HG03469 (cell line): ENCODE measurements around the gene TTC28.
"Not testable (repeated sequence)": the region's sequence is repeated elsewhere in the genome, so short reads cannot be mapped to it uniquely, and the experiment has no call there.

Experiments used
- ATAC-seq: cut with Tn5 transposase; IDR thresholded peaks from one replicate; pipeline ENCODE4 v1.9.1; 2021; ENCODE audit warnings: mild to moderate bottlenecking, moderate library complexity, moderate number of reproducible peaks; ENCODE audit not compliant: unreplicated experiment

Gene TTC28

DNA sequence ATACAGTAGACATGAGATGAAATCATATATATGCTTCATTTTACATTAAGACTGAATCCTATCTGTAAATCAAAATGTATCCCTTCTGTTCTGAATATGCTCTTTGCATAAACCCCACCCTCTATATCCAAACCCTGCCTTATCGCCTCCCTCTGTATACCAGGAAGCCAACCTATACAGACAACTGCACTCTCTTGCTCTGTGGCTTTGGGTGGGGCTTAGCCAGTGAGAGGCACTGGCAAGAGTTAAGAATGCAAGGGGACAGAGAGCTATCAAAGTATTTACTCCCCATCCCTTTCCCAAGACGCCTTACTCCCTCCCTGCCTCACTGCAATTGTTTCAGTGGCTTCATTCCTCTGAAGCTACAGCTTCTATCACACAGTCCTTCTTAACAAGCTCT lies 309.8 kb downstream of the TTC28 start:
- ATAC-seq, result no peak

DNA sequence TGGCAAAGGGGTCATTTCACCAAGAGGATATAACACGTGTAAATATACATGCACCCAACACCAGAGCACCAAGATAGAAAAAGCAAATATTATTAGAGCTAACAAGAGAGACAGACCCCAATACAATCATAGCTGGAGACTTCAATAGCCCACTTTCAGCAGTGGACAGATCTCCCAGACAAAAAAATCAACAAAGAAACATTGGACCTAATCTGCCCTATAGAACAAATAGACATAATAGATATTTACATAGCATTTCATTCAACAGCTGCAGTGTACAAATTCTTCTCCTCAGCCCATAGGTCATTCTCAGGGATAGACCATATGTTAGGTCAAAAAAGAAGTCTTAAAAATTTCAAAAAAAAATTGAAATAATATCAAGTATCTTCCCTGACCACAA lies 312.8 kb downstream of the TTC28 start:
- no peak for ATAC-seq

DNA sequence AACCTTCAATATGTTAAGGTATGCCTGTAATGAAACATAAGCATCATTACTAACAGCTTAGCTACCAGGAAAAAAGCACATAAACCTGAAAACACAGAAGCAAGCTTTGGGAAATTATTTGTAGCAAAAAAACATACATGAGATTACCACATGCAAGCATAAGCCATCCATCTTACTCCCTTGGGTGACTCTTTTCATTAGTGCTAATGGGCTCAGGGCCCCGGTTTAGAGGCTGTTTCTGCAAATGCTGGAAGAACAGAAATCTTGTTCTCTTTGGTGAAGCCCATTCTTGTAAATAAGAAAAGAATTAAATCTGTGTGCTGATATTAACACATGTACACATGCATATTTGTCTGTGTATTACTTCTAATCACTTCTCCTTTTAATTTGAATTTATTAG lies 314.3 kb downstream of the TTC28 start:
- no peak for ATAC-seq

DNA sequence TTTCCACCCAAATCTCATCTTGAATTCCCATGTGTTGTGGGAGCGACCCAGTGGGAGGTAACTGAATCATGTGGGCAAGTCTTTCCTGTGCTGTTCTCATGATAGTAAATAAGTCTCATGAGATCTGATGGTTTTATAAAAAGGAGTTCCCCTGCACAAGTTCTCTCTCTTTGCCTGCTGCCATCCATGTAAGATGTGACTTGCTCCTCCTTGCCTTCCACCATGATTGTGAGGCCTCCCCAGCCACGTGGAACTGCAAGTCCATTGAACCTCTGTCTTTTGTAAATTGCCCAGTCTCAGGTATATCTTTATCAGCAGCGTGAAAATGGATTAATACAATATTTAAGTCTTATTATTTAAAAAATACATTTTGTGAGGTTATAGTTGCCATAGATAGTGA lies 315.5 kb downstream of the TTC28 start:
- ATAC-seq, result not testable (repeated sequence)

DNA sequence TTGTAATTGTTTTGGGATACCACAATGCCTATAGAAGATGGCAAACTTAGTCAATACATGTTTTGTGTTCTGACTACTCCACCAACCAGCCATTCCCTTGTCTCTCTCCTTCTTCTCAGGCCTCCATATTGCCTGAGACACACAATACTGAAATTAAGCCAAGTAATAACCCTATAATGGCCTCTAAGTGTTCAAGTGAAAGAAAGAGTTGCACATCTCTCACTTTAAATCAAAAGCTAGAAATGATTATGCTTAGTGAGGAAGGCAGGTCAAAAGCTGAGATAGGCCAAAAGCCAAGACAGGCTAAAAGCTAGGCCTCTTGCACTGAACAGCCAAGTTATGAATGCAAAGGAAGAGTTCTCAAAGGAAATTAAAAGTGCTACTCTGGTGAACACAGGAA lies 318.7 kb downstream of the TTC28 start:
- no peak for ATAC-seq

DNA sequence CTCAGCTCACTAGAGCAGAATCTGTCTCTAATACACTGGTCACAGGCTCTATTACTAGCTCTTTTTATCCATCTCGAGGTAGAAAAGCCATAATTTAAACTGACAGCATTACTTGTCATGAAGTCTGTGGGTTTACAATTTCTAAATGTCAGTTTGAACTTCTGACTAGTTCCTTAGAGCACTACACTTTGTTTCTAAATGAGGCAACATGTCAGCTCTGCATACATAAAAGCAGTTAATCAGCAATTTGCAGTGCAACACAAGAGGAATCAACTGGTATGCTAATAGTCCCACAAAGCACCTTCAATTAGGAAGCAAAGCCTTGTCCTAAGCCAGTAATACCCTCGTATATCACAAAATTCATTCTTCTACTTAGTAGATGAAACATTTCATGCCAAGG lies 321.3 kb downstream of the TTC28 start:
- ATAC-seq, result no peak

DNA sequence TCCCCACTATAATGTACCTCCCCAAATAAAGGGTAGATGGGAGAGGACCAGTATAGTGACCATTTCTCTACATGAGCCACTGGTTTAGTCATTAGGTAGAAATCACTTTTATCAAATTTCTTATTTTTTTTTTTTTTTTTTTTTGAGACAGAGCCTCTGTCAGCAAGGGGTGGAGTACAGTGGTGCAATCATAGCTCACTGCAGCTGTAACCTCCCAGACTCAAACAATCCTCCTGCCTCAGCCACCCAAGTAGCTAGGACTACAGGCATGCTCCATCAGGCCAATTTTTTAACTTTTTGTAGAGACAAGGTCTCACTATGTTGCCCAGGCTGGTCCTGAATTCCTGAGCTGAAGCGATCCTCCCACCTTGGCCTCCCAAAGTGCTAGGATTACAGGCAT lies 322.4 kb downstream of the TTC28 start:
- no peak for ATAC-seq

DNA sequence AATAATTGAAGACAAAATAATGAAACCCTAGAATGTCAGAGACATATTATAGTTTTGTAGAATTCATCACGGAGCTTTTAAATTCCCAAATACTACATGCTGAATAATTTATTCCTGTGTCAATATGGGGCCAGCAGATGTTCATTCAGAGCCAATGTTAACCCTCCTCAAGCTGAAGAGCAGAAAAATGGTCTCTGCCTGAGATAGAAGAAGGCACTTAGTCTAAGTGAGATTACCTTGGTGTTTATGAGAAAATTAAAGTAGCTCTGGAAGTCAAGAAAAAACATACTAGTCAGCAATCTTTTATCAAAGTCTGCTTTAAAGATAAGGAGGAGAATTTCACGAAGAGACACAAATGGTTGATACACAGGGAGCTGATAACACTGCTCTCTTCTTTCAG lies 328.2 kb downstream of the TTC28 start:
- ATAC-seq, result no peak

DNA sequence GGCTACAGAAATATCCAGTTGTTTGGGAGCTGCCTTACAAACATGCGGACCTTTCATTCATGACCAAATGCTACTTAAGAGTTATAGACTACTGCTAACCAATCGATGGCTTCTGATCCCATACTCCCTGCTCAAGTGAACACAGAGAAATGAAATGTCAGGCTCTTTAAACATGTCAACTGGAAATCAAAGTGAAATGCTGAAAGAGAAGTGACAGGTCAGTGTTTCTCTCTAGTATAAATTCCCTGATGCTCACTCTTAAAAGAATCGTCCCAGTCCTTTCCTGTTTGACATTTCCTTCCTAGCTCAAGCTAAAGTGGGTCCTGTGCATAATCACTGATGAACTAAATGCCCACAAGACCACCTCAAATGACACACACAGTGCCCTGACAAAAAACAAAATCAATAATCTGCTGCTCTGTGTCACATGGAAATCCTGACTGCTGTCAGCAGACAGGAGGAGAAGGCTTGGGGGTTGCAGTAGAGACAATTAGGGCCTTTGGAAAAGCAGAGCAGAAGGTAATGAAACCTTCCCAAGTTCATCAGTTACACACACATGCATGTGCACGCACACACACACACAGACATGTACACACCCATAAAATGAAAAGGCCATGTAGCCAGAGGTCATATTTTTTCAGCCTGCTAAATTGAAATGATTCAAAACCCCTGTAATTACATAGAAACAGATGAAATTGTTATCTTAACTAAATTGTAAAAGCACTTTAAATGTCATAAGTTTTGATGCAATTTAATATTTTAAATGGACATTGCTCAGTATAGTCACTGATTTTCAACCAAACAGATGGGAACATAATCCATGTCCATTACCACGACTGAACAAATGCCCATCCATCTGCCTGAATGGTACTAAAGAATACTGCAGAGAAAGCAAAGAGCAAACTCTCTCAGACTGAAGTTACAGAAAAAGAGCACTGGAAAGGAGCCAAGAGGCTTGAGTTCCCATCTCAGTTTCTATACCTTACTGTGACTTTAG lies 330.7 kb downstream of the TTC28 start:
- no peak for ATAC-seq

DNA sequence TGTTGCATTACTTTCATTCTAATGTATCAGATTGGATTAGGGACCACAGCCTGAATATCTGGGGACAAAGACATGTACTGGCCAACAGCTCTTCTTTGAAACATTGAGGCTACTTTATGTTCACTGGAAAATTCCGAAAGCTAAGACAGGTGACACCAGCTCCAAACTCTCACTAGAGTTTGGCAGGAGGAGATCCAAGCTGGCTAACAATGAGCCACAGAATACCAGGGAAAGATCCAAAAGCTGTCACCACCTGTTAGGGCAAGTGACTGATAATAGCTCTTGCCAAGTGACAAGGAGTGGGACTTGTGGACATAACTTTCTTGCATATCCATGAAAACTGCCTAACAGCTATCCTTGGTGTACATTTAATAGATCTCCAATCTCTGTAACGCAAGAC lies 333.3 kb downstream of the TTC28 start:
- ATAC-seq, result no peak

DNA sequence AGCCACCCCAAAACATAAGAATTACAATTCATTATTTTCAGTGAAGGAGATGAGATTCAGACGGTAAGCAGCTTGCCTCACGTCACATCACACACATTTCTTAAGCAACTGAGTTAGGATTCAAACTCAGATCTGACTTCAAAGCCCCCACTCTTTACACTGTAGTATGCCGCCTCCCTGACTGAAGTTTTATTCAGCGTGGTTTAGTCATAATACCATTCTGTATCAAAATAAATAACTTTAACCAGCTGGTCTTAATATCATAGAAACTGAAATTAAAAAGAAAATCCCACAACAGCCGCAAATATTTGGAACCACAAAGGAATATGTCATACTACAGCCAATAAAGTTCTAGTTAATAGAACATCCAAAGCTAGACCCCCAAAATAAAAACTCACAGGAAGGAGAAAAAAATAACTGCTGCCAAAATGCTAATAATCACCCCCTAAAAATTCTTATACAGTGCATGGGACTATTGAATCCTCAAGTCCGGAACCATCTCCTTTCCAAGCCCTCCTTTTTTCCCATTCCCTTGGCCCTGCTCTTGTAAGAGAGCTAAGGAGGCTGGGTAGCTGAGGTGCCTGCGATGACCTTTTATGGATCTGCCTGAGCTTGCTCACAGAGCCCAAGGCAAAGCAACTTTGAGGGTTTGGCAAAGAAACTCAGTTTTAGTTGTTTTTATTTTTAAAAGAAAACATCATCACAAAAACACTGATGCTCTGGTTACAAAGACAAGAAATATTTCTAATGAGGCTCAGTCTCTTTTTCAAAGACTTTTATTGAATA lies 334.5 kb downstream of the TTC28 start:
- no peak for ATAC-seq

DNA sequence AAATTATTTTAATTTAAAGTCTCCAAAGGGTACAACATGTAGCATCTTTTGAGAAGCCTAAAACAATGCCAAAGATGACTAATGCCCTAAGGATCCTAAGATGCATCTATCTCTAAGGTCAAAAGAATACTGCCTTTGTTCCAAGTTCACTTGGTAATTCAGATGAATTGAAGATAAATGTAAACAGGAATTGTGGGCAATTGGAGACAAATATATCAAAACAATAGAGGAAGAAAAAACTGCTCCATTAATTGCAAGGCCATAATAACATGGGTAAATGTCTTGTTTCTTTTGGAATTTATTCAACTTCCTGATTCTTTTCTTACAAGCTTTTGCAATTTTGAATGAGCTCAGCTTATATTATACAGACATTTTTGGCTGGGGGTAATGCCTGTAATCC lies 338.6 kb downstream of the TTC28 start:
- ATAC-seq, result no peak

DNA sequence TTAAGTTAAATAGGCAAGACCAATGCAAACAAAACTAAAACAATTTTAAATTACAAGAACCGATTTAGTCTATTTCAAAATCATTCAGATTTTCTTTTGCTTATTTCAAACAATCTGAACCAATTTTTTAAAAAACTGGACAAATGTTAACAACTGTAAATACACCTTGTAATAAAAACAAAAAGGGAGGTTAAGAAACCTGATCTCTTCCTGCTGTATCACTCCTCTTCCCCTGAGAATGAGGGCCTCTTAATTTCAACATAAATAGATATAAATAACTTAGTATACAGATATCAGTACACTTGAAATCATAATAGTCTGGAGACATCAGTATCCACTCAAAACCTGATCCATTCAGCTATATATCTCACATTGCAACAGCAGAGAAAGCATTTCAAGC lies 346.6 kb downstream of the TTC28 start:
- ATAC-seq, result no peak

DNA sequence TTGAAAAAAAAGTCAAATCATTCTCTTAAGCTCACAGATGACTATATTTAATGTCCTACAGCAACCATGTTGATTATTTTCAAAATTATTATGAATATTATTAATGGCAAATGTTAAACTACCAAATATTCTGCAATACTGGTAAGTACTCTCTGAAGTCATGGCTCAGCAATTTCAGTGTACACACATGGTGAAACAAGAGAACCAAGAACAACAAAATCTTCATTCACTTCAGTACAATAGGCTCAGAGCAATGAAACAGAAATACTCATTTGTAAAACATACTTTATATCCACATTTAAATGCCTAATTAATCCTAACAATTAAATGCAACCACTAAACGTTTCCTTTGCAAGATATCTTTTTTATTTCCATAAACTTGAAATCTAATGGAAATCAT lies 347.2 kb downstream of the TTC28 start:
- ATAC-seq, result no peak

DNA sequence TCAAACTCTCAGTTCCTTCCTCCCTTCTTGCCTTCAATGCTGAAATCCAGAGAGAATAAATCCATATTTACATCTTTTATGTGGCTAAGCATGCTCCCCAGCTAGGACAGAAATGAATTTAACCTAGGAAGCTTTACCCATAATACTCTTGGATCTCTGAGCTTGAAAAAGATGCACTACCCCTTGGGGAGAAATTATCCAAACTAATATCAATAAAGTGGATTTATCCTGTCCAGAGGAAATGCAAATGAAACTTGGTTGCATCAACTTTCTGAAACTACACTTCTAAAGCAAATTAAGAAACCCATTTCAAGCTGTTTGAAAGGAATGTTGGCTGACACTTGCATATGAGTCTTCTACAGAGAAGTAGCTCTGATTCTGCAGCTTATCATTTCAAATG lies 347.9 kb downstream of the TTC28 start:
- no peak for ATAC-seq

DNA sequence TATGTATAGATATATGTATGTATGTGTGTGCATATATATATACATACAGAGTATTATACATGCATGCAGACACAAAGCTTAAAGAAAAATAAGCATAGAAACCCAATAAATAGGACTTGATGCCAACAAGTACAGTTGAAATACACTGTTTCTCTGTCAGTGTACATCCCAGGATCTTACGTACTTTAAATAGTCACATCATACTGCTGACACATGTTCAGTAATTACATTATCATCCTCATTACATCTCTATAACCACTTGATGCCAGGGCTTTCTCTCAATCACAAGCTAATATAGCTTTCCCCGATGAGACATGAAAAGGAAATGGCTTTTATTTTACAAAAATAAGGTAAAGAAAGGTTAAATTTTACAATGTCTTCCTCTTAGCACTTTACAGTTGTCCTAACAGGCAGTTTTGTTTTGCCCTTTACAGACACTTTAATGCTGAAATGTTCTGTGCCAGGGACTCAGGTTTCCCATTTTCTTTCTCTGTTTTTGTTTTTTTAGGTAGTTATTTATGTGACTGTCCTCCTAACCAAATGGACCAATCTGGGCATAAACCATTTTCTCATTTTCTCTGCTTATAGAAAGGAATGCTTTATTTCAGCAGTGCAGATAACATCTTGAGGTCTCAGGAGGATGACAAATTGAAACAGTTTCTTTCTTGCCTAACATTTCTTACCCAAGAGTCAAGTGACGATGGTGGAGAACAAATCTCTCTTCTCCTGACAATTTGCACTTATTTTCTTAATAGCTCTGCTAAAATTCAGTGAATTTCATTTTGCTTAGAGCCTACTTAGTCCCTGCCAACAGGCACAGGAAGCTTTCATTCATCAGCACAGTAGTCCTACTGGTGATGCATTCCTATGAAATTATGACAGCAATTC lies 350.2 kb downstream of the TTC28 start:
- no peak for ATAC-seq

DNA sequence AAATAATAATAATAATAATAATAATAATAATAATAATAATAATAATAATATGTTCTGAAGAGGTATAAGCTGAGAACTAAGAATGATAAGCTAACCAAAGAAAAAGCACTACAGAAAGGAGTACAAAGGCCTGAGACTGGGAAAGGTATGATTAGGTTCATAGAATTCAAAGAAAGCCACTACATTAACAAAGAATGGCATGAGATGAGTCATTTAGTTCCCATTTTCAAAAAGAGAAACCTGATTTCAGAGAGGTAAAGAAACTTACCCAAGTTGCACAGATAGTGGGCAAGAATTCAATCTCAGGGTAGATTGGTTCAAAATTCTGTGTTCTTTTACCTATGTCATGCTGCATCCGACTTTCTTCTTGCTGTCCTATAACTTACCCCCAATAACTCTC lies 350.9 kb downstream of the TTC28 start:
- ATAC-seq, result no peak

DNA sequence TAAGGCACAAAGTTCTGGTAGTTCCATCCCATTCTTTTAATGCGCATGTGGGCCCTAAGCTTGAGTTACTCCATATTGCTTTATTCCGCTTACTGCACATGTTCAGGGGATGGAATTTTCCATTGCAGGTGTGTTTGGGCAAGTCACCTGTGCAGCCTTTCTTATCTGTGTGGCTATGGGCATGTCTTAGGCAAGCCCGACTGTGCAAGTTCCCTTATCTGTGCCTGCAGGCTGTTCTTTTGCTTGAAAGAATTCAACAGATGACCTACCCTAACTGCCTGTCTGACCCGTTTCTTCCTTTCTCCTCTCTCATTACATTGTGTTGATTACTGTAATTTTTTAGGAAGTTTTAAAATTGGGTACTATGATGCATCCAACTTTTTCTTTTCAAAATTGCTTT lies 363.6 kb downstream of the TTC28 start:
- no peak for ATAC-seq

DNA sequence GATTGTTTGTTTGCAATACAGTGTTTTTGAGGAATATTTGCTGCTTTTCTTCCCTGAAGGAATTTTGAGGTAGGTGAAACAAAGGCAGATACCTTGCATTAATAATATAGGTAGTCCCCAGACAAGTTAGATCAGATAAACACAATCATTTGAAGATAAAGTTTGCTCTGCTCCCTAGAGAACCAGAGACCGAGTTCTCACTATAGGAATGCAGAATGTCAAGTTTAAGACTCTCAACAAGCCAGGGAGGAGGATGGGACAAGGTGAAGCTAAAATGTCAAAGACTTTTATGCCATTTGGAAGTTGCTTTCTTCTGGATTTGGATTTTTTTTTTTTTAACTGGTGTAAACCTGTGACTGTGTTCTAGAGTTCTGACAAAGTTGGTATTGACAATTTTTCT lies 364.7 kb downstream of the TTC28 start:
- ATAC-seq, result no peak

DNA sequence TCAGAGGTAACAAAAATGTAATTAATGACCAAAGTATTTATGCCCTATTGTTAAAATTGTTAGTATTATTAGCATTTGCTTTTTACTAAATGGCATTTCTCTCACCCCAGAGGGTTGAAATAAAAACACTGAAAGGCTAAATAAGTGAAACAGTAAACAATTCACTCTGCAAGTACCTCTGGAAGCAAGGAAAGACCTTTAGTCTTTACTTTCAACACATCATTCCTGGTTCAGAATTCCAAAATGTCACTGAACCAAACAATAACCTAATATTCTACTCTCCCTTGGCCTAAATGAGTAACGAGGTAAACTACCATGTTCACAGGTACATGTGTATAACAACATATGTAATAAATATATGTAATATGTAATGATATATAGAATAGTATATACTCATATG lies 369.3 kb downstream of the TTC28 start:
- ATAC-seq, result no peak

DNA sequence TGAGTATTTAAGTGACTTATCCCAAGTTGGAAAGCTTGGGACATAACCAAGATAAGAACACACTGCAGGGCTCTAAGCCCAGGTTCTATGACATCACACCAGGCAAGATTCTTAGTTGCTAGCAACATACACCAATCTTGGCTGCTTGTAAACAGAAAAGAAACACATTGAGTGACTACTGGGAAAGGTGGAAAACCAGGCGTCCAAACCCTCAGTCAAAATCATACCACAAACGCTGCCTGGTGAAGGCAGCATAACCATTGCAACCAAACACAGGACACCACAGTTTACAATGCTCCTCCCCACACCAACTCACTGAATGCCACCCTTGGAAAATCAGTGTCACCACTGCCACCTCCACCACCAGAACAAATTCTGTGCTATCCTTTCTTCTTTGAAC lies 379.9 kb downstream of the TTC28 start:
- ATAC-seq, result no peak
